K562 (cell line): ENCODE results near the gene OTULIN. TPM values are rescaled to one million over a fixed set of nuclear protein-coding genes. Genes with fewer than 3 reads are reported as not detected.

ENCODE experiments used
- ATAC-seq: fragments of 200-7000 bp; cut with Tn5 transposase; 3 replicates; pipeline ENCODE4 v1.9.1; 2020; ENCODE audit warnings: moderate library complexity
- BruUV-seq: library from RNA; stranded (reverse); fragments of 400-500 nt; replicated peaks from 2 replicates; lab custom pipeline; 2021; lab: Mats Ljungman, UMichigan
- CTCF ChIA-PET: fragments of 300-600 bp; formaldehyde crosslinking; extraction: SDS; loops from one replicate; lab custom pipeline; 2021; ENCODE audit warnings: low intra/inter-chr PET ratio; lab: Yijun Ruan, JAX
- POLR2A ChIA-PET: fragments of 300-600, 350-650 bp; sonication (Branson Sonifier 250); formaldehyde crosslinking; extraction: SDS; loops from one replicate; lab custom pipeline; 2021; ENCODE audit warnings: antibody characterized with exemption, inconsistent platforms; lab: Yijun Ruan, JAX
- DNase-seq, 4 experiments: peaks; one replicate each; pipeline versions ENCODE4 v3.0.0 to v3.0.0-alpha.2; 2011 to 2018; ENCODE audit warnings: low spot score in 3 of 4, mixed read lengths in 3 of 4; ENCODE audit errors: extremely low read depth in 1 of 4
- FAIRE-seq: peaks from 2 replicates; lab custom pipeline; 2011; peaks lifted over from hg19 to GRCh38; lab: Jason Lieb, UNC
- H2AFZ ChIP-seq: 2 replicates; pipeline ENCODE4 v1.6.0; 2011; ENCODE audit warnings: low read depth, low read length, control low read depth, inconsistent platforms
- H3K27ac ChIP-seq: fragments of 200-600 bp; 3 replicates; pipeline ENCODE4 v1.8.0; 2011; ENCODE audit warnings: low read depth, mild to moderate bottlenecking, control low read depth, inconsistent platforms, low read length, moderate library complexity, mixed read lengths; ENCODE audit errors: extremely low read depth
- H3K27me3 ChIP-seq, 2 experiments: fragments of 300-600 bp in 1 of 2; 2 replicates in 1 of 2; 3 replicates in 1 of 2; pipeline versions ENCODE4 v1.6.0 to v1.8.0; 2011; ENCODE audit warnings: inconsistent platforms in 2 of 2, low read length in 2 of 2, mild to moderate bottlenecking in 1 of 2, mixed read lengths in 1 of 2, moderate library complexity in 1 of 2; ENCODE audit not compliant: control insufficient read depth in 2 of 2, insufficient read depth in 2 of 2
- H3K36me3 ChIP-seq: fragments of 300-600 bp; 3 replicates; pipeline ENCODE4 v1.8.0; 2011; ENCODE audit warnings: mild to moderate bottlenecking, low read length, inconsistent platforms; ENCODE audit not compliant: control insufficient read depth, insufficient read depth
- H3K4me1 ChIP-seq, 2 experiments: fragments of 200-600 bp in 1 of 2; replicated peaks in 1 of 2; 2 replicates in 1 of 2; 3 replicates in 1 of 2; pipeline versions ENCODE4 v1.5.1 to v1.8.0; 2011; ENCODE audit warnings: inconsistent platforms in 2 of 2, low read length in 2 of 2, mild to moderate bottlenecking in 1 of 2, mixed read lengths in 1 of 2, moderate library complexity in 1 of 2; ENCODE audit not compliant: control insufficient read depth in 2 of 2, insufficient read depth in 2 of 2
- H3K4me2 ChIP-seq: 2 replicates; pipeline ENCODE4 v1.6.1; 2011; ENCODE audit warnings: low read length, control low read depth, inconsistent platforms, mixed read lengths; ENCODE audit not compliant: insufficient read depth
- H3K4me3 ChIP-seq: fragments of 200-600 bp; sonication (generic), shearing (Covaris generic); 2 replicates; pipeline ENCODE4 v1.5.1; 2016; ENCODE audit warnings: control low read depth, inconsistent platforms
- H3K79me2 ChIP-seq: fragments of 200-600 bp; 3 replicates; pipeline ENCODE4 v1.8.0; 2011; ENCODE audit warnings: low read length, inconsistent platforms; ENCODE audit not compliant: control insufficient read depth, insufficient read depth
- H3K9ac ChIP-seq, 2 experiments: 2 replicates each; pipeline versions ENCODE4 v1.6.0 to v1.6.1; 2011; ENCODE audit warnings: low read depth in 2 of 2, low read length in 2 of 2, control low read depth in 1 of 2, inconsistent platforms in 1 of 2, mild to moderate bottlenecking in 1 of 2, mixed read lengths in 1 of 2; ENCODE audit not compliant: insufficient read depth in 1 of 2
- H3K9me1 ChIP-seq: one replicate; pipeline ENCODE4 v1.6.0; 2011; ENCODE audit warnings: inconsistent platforms, mild to moderate bottlenecking, low read length, moderate library complexity; ENCODE audit not compliant: control insufficient read depth, insufficient read depth
- H3K9me3 ChIP-seq: replicated peaks from 2 replicates; pipeline ENCODE4 v1.5.1; 2011; ENCODE audit warnings: low read depth, low read length, inconsistent platforms; ENCODE audit not compliant: control insufficient read depth, insufficient read depth
- H4K20me1 ChIP-seq: replicated peaks from 2 replicates; pipeline ENCODE4 v1.6.1; 2011; ENCODE audit warnings: low read length, inconsistent platforms, mixed read lengths; ENCODE audit not compliant: control insufficient read depth, insufficient read depth
- ARID4B ChIP-seq: sonication (generic); formaldehyde crosslinking; IDR thresholded peaks from 2 replicates; pipeline ENCODE4 v1.8.0; 2022; ENCODE audit warnings: mild to moderate bottlenecking, missing genetic modification reagents
- ATF3 ChIP-seq, 2 experiments: fragments of 450-650 bp in 1 of 2; sonication (generic) in 1 of 2; formaldehyde crosslinking in 1 of 2; IDR thresholded peaks in 1 of 2; conservative IDR thresholded peaks in 1 of 2; 2 replicates each; pipeline versions ENCODE4 v1.6.1 to v1.8.1; 2016 to 2023; ENCODE audit warnings: mild to moderate bottlenecking in 2 of 2, moderate library complexity in 2 of 2, inconsistent platforms in 1 of 2, missing genetic modification reagents in 1 of 2
- ATF4 ChIP-seq: fragments of 450-650 bp; formaldehyde crosslinking; IDR thresholded peaks from 2 replicates; pipeline ENCODE4 v1.4.0; 2022; ENCODE audit warnings: mild to moderate bottlenecking, moderate library complexity
- ERF ChIP-seq: fragments of 450-650 bp; formaldehyde crosslinking; IDR thresholded peaks from 2 replicates; pipeline ENCODE4 v1.4.0; 2020; ENCODE audit warnings: mild to moderate bottlenecking, mixed read lengths
- PHF20 ChIP-seq: fragments of 450-650 bp; IDR thresholded peaks from 2 replicates; pipeline ENCODE4 v1.6.1; 2018; ENCODE audit not compliant: partially characterized antibody
- ZEB2 ChIP-seq: fragments of 450-650 bp; IDR thresholded peaks from 2 replicates; pipeline ENCODE4 v1.6.1; 2016
- ZNF212 ChIP-seq: fragments of 450-650 bp; formaldehyde crosslinking; IDR thresholded peaks from 2 replicates; pipeline ENCODE4 v1.4.0; 2020; ENCODE audit warnings: mild to moderate bottlenecking
- ZNF239 ChIP-seq: fragments of 250-450 bp; sonication (Bioruptor Pico); IDR thresholded peaks from 2 replicates; pipeline ENCODE4 v1.4.0; 2020; ENCODE audit warnings: mild to moderate bottlenecking
- ZNF507 ChIP-seq: conservative IDR thresholded peaks from 2 replicates; pipeline ENCODE4 v1.6.1; 2017; ENCODE audit warnings: missing genetic modification characterization, missing compliant biosample characterization
- ZNF561 ChIP-seq: fragments of 450-650 bp; formaldehyde crosslinking; conservative IDR thresholded peaks from 2 replicates; pipeline ENCODE4 v1.4.0; 2020; ENCODE audit warnings: mild to moderate bottlenecking, moderate library complexity
- ZNF668 ChIP-seq: fragments of 250-450 bp; sonication (Bioruptor Pico); IDR thresholded peaks from 2 replicates; pipeline ENCODE4 v1.8.0; 2022; ENCODE audit warnings: mild to moderate bottlenecking, inconsistent platforms
- ZNF696 ChIP-seq: fragments of 250-450 bp; sonication (Bioruptor Pico); conservative IDR thresholded peaks from 2 replicates; pipeline ENCODE4 v1.4.0; 2020; ENCODE audit warnings: mild to moderate bottlenecking, moderate library complexity
- ZNF778 ChIP-seq: fragments of 450-650 bp; formaldehyde crosslinking; IDR thresholded peaks from 2 replicates; pipeline ENCODE4 v1.4.0; 2020; ENCODE audit warnings: mild to moderate bottlenecking, moderate library complexity
- WGBS: fragments of 100-300 bp; shearing (Covaris generic); methylation state at CpG from one replicate; pipeline ENCODE4 v1.1.6; 2016; ENCODE audit warnings: low coverage, mixed read lengths; ENCODE audit not compliant: insufficient coverage; ENCODE audit errors: missing lambda C conversion rate; 5-methylcytosine and 5-hydroxymethylcytosine counted together
- in situ Hi-C: fragments of 300-500 bp; cut with MboI; formaldehyde crosslinking; loops from 4 replicates; pipeline ENCODE4 v1.15.0; 2018; ENCODE audit warnings: inconsistent platforms, mixed read lengths
- intact Hi-C: fragments of 100-400 bp; cut with micrococcal nuclease; formaldehyde crosslinking; loops from 2 replicates; pipeline ENCODE4 v1.14.2; 2022
- polyA plus RNA-seq, 8 experiments: library from polyadenylated mRNA; depleted of rRNA in 4 of 8; stranded (reverse) in 5 of 8; unstranded in 3 of 8; fragments of >200 nt; fragmentation: Nextera tagmentation in 2 of 8; fragmentation: Illumina TruSeq in 1 of 8; extraction: Ambion mirVana in 2 of 8; extraction: Trizol in 1 of 8; gene quantifications; 2 replicates each; pipeline versions ENCODE4 v1.2.1 to v1.2.3, GENCODE V29; 2011 to 2014; ENCODE audit warnings: inconsistent platforms in 1 of 8, missing spikeins in 1 of 8
- total RNA-seq, 7 experiments: library from RNA; depleted of rRNA in 6 of 7; stranded (reverse); fragments of >200 nt in 6 of 7; fragmentation: Illumina TruSeq in 2 of 7; extraction: Trizol in 2 of 7; gene quantifications; 2 replicates each; pipeline versions ENCODE4 v1.2.1 to v1.2.3, GENCODE V29; 2011 to 2021; ENCODE audit warnings: low replicate concordance in 1 of 7

OTULIN gene
- total and polyA plus RNA-seq, 9 of the 15 experiments (the other 6 are each of a cell fraction or from before 2014, with no cell fraction given) = 3.3 to 33.6 (median 20.1) TPM

- no peak for TF ChIP-seq ARID4B (CRISPR knock-in tag)
- peak; percentile 68 for TF ChIP-seq ATF3 (IDR thresholded peaks at IDR 0.05)
- TF ChIP-seq ATF3 (CRISPR knock-in tag; conservative IDR thresholded peaks at IDR 0.05) = no peak
Observed at GRCh38 chr5:14706615-14707021, 42.1 kb downstream of the OTULIN start (continued).

- no peak for DNase-seq
- 95% methylated on average over 9 of the region's 9 CpGs for WGBS
- ATAC-seq = no peak
- H3K79me2 ChIP-seq = no peaks in the 10 kb centered on the region
- TF ChIP-seq ZNF507 (tag) = no peak
- no peak for TF ChIP-seq ZNF778 (CRISPR knock-in tag)
- no peak for TF ChIP-seq PHF20
- no peak for TF ChIP-seq ERF (CRISPR knock-in tag)
- no peak for TF ChIP-seq ZNF668 (CRISPR knock-in tag)
- TF ChIP-seq ZNF239 (CRISPR knock-in tag) = no peak
- no peak for TF ChIP-seq ZNF696
- TF ChIP-seq ZNF212 (CRISPR knock-in tag) = no peak
- no peak for TF ChIP-seq ZEB2
- TF ChIP-seq ATF4 (CRISPR knock-in tag) = no peak
- no peak for TF ChIP-seq ZNF561 (CRISPR knock-in tag)
- H3K4me1 ChIP-seq = peaks cover 0 to 15% of the 10 kb centered on the region in 2 experiments; a peak in 3 of 5 replicates
- H3K9me3 ChIP-seq = no peaks in the 10 kb centered on the region
- H4K20me1 ChIP-seq = no peaks in the 10 kb centered on the region
- no peak overlapping the region for H3K9ac ChIP-seq
- no peak overlapping the region for H3K27ac ChIP-seq
- BruUV-seq = no TSS peak
- H3K9me1 ChIP-seq = no peaks in the 10 kb centered on the region
- peaks cover 79% of the 10 kb centered on the region for H3K36me3 ChIP-seq
- H3K4me3 ChIP-seq = no peak overlapping the region
- H3K27me3 ChIP-seq = no peaks in the 10 kb centered on the region
- ChIA-PET CTCF (no interaction called here), POLR2A (no interaction called here)
- intact Hi-C loops (no loop called here), in situ Hi-C loops (no loop called here)
- H2AFZ ChIP-seq = no peak overlapping the region
- H3K4me2 ChIP-seq = no peak overlapping the region
- no peak for FAIRE-seq
Observed at GRCh38 chr5:14707811-14708390, 43.4 kb downstream of the OTULIN start.
